Ectodermal cell (in vitro differentiated cells): ENCODE data around the gene TMEM132D.

Experiments
- H3K27ac ChIP-seq: 2 replicates; pipeline ENCODE4 v1.7.0; 2013; ENCODE audit warnings: mild to moderate bottlenecking, low read depth, low read length; ENCODE audit not compliant: insufficient read depth, poor library complexity, severe bottlenecking
- H3K27me3 ChIP-seq: 2 replicates; pipeline ENCODE4 v1.7.0; 2013; ENCODE audit warnings: mild to moderate bottlenecking, low read length; ENCODE audit not compliant: insufficient read depth, control insufficient read depth, poor library complexity, severe bottlenecking
- H3K36me3 ChIP-seq: one replicate; pipeline ENCODE4 v1.7.0; 2013; ENCODE audit warnings: low read length; ENCODE audit not compliant: control insufficient read depth, insufficient read depth
- H3K4me1 ChIP-seq: one replicate; pipeline ENCODE4 v1.7.0; 2013; ENCODE audit warnings: low read length; ENCODE audit not compliant: control insufficient read depth, insufficient read depth
- H3K4me3 ChIP-seq: 2 replicates; pipeline ENCODE4 v1.7.0; 2013; ENCODE audit warnings: low read depth, low read length, control low read depth; ENCODE audit not compliant: insufficient read depth
- H3K9me3 ChIP-seq: 2 replicates; pipeline ENCODE4 v1.7.0; 2013; ENCODE audit warnings: mild to moderate bottlenecking, low read length, moderate library complexity; ENCODE audit not compliant: control insufficient read depth
- whole genome bisulfite sequencing, 2 experiments: methylation state at CpG; one replicate each; pipeline ENCODE4 v1.1.7; 2013; ENCODE audit warnings: missing lambda C conversion rate in 2 of 2; 5-methylcytosine and 5-hydroxymethylcytosine counted together

TMEM132D gene

GRCh38 chr12:129827102-129827865 is 76.5 kb downstream of the TMEM132D start:
- Histone ChIP-seq H3K27ac (no peak overlapping the region), H3K4me3 (no peak overlapping the region), H3K36me3 (no peaks in the 10 kb centered on the region), H3K9me3 (no peaks in the 10 kb centered on the region), H3K27me3 (no peaks in the 10 kb centered on the region), H3K4me1 (peaks cover 6% of the 10 kb centered on the region)
- 66 to 68% methylated on average over 5 of the region's 5 CpGs for WGBS, 2 experiments

- no peaks in the 10 kb centered on the region for H3K9me3 ChIP-seq
- 79 to 80% methylated on average over 10 of the region's 10 CpGs for WGBS, 2 experiments
- H3K4me1 ChIP-seq: peaks cover 4% of the 10 kb centered on the region
- H3K27ac ChIP-seq: no peak overlapping the region
- H3K4me3 ChIP-seq: no peak overlapping the region
- no peaks in the 10 kb centered on the region for H3K36me3 ChIP-seq
- H3K27me3 ChIP-seq: no peaks in the 10 kb centered on the region
These were observed 77.6 kb downstream of the TMEM132D start for GRCh38 chr12:129826273-129826672.

GRCh38 chr12:129825316-129825715 is 78.5 kb downstream of the TMEM132D start:
- no peak overlapping the region for H3K27ac ChIP-seq
- H3K36me3 ChIP-seq: no peaks in the 10 kb centered on the region
- no peaks in the 10 kb centered on the region for H3K4me1 ChIP-seq
- no peaks in the 10 kb centered on the region for H3K9me3 ChIP-seq
- H3K27me3 ChIP-seq: no peaks in the 10 kb centered on the region
- H3K4me3 ChIP-seq: no peak overlapping the region
- WGBS, 2 experiments: 66 to 67% methylated on average over 9 of the region's 9 CpGs

- Histone ChIP-seq H3K4me3 (no peak overlapping the region), H3K27ac (no peak overlapping the region), H3K27me3 (no peaks in the 10 kb centered on the region), H3K4me1 (no peaks in the 10 kb centered on the region), H3K9me3 (no peaks in the 10 kb centered on the region), H3K36me3 (no peaks in the 10 kb centered on the region)
- 90 to 94% methylated on average over 5 of the region's 5 CpGs for WGBS, 2 experiments
These were observed 81.9 kb downstream of the TMEM132D start for GRCh38 chr12:129821964-129822363.

GRCh38 chr12:129819391-129819790 is 84.4 kb downstream of the TMEM132D start:
- Histone ChIP-seq H3K4me3 (no peak overlapping the region), H3K27ac (no peak overlapping the region), H3K27me3 (no peaks in the 10 kb centered on the region), H3K36me3 (no peaks in the 10 kb centered on the region), H3K9me3 (no peaks in the 10 kb centered on the region), H3K4me1 (no peaks in the 10 kb centered on the region)
- 92 to 95% methylated on average over 12 of the region's 12 CpGs for WGBS, 2 experiments

- Histone ChIP-seq H3K4me3 (no peak overlapping the region), H3K9me3 (no peaks in the 10 kb centered on the region), H3K27me3 (no peaks in the 10 kb centered on the region), H3K4me1 (no peaks in the 10 kb centered on the region), H3K36me3 (no peaks in the 10 kb centered on the region), H3K27ac (no peak overlapping the region)
- 81 to 87% methylated on average over 6 to 7 of the region's 8 CpGs for WGBS, 2 experiments
These were observed 88.0 kb downstream of the TMEM132D start for GRCh38 chr12:129815846-129816245.

- H3K27me3 ChIP-seq: no peaks in the 10 kb centered on the region
- H3K27ac ChIP-seq: no peak overlapping the region
- H3K4me1 ChIP-seq: no peaks in the 10 kb centered on the region
- H3K9me3 ChIP-seq: no peaks in the 10 kb centered on the region
- H3K4me3 ChIP-seq: no peak overlapping the region
- 90 to 92% methylated on average over 7 of the region's 7 CpGs for WGBS, 2 experiments
- H3K36me3 ChIP-seq: no peaks in the 10 kb centered on the region
These were observed 91.9 kb downstream of the TMEM132D start for GRCh38 chr12:129811963-129812362.

GRCh38 chr12:129807136-129807535 is 96.7 kb downstream of the TMEM132D start:
- no peaks in the 10 kb centered on the region for H3K4me1 ChIP-seq
- no peaks in the 10 kb centered on the region for H3K36me3 ChIP-seq
- H3K27me3 ChIP-seq: no peaks in the 10 kb centered on the region
- no peak overlapping the region for H3K27ac ChIP-seq
- WGBS, 2 experiments: 89 to 91% methylated on average over 11 of the region's 11 CpGs
- H3K4me3 ChIP-seq: no peak overlapping the region
- H3K9me3 ChIP-seq: no peaks in the 10 kb centered on the region

GRCh38 chr12:129791396-129791795 is 112.4 kb downstream of the TMEM132D start:
- H3K36me3 ChIP-seq: no peaks in the 10 kb centered on the region
- WGBS, 2 experiments: 91 to 92% methylated on average over 5 of the region's 5 CpGs
- H3K4me3 ChIP-seq: no peak overlapping the region
- H3K27me3 ChIP-seq: no peaks in the 10 kb centered on the region
- H3K4me1 ChIP-seq: no peaks in the 10 kb centered on the region
- no peaks in the 10 kb centered on the region for H3K9me3 ChIP-seq
- no peak overlapping the region for H3K27ac ChIP-seq

- Histone ChIP-seq H3K4me3 (no peak overlapping the region), H3K4me1 (no peaks in the 10 kb centered on the region), H3K27ac (no peak overlapping the region), H3K27me3 (no peaks in the 10 kb centered on the region), H3K9me3 (no peaks in the 10 kb centered on the region), H3K36me3 (no peaks in the 10 kb centered on the region)
These were observed 112.9 kb downstream of the TMEM132D start for GRCh38 chr12:129790930-129791329.
